Middle frontal gyrus (tissue), 1 donor: ENCODE results near the gene LRRC8D.
A peak's percentile ranks its signal among the peaks of the same experiment; 100 is the strongest.
"Not testable (repeated sequence)": the region's sequence is repeated elsewhere in the genome, so short reads cannot be mapped to it uniquely, and the experiment has no call there.

Experiments used
- DNase-seq: peaks from one replicate; pipeline ENCODE4 v3.0.0-alpha.2; 2015; ENCODE audit warnings: low spot score; ENCODE audit errors: extremely low spot score

LRRC8D gene

DNA sequence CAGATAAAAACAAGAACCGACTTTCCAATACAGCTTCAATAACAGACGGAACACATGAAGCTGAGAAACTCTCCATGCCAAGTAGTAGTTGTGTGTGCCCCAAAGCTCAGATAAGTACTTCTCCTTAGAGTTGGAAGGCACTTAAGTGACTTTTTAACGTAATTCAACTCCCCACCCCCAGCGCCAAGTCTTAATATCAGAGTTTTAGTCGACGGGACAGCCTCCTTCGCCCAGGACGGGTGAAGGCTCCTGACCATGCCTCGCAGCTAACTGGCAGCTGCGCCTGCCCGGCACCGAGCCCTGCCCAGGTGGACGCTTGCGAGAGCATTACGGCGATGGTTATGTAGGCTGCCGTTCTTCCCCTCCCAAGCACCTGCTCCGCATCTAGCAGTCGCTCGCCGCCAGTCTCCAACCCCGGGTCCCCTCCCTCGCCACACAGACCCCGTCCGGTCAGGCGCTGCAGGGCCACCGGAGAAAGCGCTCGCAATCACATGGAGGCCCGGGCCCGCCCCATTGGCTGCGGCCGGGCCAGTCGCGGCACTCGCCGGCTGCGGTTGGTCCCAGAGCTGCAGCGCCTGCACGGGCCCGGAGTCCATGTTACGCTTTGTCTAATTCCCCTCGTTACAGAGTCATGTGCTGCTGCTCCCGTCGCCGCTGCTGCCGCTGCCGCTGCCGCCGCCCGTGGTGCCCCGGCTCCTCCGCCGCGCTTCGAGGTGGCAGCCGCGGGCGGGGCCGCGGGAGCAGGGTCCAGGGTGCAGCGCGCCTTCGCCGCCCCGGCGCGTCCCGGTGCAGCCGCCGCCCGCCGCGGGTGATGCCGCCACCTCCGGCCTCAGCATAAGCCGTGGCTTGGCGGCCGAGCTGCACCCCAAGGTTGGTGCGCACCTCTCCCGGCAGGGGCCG is at the start of gene LRRC8D:
LRRC8D (plus strand) TSS at position 611 of the 900 bp plus-strand sequence. CDS start 112,037 bp downstream, outside the sequence.
- peak; percentile 88 for DNase-seq

DNA sequence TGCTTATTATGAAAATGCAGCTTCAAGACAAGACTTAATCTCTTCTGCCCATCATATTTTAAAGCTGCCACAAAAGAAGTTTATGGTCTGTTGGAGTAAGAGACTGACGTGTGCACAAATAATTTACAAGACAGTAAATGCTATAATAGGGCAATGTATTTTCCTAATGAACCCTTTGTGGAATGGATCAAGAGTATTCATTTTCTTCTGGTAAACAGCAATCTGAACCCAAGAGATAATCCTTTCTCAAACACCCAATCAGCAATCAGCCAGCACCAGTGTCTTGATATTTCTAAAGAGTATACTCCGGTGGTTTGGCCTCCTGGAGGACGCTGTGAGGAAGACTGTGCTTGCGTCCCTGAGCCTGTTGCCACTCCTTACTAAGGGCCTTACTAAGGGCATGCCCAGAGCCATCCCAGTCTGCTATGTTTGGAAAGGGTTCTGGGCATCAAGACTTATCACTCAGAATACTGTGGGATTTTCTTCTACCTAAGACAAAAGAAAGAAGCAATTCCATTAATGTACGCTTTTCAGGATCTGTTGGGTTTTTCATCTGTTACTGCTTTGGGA is 48.8 kb upstream of the LRRC8D start:
- no peak for DNase-seq

DNA sequence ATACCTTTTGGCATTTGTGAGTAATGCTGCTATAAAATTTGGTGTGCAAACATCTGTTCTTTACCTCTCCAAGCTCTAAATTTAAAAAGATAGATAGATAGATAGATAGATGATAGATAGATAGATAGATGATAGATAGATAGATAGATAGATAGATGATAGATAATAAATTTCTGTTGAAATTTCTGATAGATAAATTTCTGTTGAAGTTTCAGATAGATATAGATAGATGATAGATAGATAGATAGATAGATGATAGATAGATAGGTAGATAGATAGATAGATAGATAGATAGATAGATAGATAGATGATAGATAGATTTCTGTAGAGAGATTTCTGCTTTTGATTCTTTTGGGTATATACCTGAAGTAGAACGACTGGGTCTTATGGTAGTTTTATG is 44.7 kb upstream of the LRRC8D start:
- DNase-seq: not testable (repeated sequence)

DNA sequence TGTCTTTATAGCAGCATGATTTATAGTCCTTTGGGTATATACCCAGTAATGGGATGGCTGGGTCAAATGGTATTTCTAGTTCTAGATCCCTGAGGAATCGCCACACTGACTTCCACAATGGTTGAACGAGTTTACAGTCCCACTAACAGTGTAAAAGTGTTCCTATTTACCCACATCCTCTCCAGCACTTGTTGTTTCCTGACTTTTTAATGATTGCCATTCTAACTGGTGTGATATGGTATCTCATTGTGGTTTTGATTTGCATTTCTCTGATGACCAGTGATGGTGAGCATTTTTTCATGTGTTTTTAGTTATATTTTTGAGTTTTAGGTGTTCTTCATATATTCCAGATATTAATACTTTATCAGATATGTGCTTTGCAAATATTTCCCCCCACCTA is 43.6 kb upstream of the LRRC8D start:
- not testable (repeated sequence) for DNase-seq

DNA sequence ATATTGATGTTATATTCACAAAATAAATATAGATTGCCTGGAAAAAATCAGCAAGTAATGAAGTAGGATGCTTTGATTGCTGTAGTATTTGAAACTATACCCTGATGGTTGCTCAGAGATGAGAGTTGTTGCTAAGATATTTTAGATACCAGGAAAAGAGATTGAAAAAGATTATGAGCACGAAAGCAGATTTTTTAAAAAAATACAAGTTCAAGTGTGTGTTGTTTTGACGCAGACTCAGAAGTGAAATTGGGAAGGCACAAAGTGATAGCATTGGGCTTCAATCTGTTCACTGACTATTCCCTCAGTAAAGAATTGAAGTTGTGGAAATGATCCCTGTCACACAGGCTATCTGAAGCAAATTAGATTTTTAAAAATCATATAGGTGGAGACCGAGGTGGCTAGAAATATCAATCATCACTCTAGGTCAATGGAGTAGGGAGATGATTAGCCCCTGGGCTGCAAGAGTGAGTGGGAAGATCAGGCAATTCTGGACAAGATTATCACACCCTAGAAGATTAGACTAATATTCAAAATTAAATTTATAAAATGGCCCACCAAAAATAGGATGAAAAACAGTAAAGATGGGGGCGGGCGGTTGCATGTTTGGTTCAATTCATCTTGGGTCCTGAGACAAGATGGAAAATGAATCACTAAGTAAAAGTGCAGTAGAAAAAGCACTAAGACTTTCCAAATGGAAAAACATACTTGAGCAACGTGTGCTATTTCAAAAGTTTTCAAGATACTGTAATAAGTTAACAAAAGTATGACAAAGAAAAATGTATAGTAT is 41.5 kb upstream of the LRRC8D start:
- no peak for DNase-seq

DNA sequence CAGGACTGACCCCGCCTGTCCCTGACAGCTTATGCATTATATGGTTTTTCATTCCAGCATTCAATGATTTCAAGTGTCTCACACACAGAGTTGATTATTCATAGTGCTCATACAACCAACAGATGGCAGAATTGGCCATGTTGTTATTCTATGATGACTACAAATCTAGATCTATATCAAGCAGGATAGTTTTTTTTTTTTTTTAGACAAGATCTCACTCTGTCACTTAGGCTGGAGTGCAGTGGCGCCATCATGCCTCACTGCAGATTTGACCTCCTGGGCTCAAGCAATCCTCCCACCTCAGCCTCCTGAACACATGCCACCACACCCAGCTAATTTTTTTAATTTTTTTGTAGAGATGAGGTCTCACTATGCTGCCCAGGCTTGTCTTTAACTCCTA is 40.1 kb upstream of the LRRC8D start:
- no peak for DNase-seq

DNA sequence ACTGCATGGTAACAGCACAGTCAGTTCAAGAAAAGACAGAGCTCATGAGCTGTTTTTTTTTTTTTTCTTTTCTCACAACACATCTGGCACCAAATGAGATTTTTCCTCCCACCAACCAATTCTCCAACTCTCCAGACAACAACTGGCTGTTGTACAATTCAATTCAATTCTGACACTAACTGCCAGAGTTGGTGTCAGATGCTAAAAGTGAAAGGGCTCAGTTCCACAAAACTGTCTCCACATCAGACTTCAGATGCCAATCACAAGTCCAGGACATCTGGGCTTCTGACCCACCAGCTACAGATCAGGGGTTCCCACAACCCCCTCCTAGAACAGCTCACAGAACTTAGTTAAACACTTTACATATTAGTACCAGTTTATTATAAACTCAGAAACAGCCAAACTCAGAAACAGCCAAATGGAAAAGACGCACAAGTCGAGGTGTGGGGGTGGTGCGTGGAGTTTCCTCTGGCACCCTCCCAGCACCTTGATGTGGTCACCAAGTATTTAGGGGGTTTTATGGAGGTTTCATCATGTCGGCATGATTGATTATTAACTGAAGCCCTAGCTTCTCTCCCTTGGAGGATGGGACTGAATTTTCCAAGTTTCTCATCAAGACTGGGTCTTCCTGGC is 39.2 kb upstream of the LRRC8D start:
- DNase-seq: no peak

DNA sequence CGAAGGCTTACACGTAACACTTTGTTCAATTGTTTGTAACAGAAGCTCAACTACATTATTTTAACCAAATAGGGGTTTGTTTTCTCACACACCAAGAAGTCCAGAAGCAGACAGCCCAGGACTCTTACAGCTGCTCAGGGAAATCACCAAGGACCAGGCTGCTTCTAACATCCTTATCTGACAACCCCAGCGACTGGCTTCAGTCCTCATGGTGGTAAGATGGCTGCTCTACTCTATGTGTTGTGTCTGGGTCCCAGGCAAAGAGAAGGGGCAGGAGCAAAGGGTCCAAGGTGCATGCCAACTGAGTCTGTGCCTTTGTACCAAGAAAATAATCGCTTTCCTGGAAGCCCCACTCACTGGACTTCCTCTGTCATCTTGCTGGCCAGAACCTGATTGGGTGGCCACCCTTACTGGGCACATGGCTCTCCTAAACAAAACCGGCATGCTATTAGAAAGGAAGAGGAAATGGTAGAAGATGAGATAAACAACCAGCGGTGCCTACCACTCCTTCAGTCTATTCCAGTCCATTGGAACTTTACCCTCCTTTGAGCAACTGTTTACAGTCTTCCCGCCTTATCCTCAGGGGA is 34.1 kb upstream of the LRRC8D start:
- no peak for DNase-seq

DNA sequence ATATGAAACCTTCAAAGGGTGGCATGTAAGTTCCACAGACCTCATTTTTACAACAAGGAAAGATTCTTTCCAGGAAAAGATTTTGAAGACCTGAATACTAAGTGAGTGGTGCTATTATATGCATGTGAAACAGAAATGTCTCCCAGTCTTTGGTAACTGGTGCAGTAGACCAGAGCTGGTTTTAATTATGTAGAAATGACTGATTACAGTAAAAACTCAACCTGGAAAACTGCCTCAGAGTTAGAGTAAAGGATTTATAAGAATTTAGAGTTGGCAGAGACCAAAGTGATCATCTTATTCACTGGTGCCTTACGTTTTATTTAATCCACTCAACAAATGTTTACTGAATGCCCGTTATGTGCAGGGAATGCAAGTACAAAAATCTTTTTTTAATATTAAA is 30.2 kb upstream of the LRRC8D start:
- DNase-seq: no peak

DNA sequence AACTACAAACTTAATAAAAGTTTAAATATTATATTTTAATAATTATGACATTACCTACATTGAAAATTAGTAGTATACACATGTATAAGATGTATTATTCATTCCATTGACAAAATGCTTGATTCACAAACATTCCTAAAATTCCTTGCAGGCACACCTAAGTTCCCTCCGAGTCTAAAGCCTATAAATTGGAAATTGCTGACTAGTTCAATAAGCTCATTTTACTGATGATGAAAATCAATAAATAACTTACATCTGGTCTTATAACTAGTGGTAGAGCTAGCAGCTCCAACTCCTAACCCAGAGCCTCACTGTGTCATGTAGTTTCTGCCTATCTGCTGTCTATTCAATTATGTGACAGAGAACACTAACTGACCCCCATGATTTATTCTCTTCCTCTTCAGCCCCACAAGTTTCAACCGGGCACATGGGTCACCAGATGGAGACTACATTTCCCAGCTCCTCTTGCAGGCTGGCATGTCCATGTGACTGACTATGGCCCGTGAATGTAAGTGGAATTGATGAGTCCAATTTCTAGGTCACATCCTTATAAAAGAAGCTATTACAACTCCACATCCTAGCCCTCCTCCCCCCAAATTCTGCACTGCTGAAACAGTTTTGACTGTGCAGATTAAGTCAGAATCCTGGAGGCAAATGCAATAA is 29.6 kb upstream of the LRRC8D start:
- no peak for DNase-seq

DNA sequence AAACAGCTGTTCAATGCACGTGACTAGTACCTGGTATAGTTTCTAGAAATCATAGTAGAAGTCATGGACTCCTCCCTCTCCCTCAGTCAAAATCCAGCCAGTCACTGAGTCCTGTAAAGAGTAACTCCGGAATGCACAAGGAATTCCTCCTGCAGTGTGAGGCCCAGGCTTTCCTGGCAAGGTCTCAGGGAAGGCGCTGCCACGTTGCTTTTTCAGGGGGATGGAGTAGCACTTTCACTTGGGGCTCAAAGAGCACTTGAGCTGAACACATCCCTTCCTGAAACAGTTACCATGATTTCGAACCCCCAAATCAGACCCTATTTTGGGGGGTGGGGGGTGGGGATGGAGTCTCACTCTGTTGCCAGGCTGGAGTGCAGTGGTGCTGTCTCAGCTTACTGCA is 26.4 kb upstream of the LRRC8D start:
- no peak for DNase-seq

DNA sequence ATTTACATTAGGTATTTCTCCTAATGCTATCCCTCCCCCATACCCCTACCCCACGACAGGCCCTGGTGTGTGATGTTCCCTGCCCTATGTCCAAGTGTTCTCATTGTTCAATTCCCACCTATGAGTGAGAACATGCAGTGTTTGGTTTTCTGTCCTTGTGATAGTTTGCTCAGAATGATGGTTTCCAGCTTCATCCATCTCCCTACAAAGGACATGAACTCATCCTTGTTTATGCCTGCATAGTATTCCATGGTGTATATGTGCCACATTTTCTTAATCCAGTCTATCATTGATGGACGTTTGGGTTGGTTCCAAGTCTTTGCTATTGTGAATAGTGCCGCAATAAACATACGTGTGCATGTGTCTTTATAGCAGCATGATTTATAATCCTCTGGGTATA is 25.3 kb upstream of the LRRC8D start:
- DNase-seq: not testable (repeated sequence)

DNA sequence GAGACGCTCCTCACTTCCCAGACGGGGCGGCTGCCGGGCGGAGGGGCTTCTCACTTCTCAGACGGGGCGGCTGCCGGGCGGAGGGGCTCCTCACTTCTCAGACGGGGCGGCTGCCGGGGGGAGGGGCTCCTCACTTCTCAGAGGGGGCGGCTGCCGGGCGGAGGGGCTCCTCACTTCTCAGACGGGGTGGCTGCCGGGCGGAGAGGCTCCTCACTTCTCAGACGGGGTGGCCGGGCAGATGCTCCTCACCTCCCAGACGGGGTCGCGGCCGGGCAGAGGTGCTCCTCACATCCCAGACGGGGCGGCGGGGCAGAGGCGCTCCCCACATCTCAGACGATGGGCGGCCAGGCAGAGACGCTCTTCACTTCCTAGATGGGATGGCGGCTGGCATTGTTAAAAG is 23.0 kb upstream of the LRRC8D start:
- DNase-seq: not testable (repeated sequence)

DNA sequence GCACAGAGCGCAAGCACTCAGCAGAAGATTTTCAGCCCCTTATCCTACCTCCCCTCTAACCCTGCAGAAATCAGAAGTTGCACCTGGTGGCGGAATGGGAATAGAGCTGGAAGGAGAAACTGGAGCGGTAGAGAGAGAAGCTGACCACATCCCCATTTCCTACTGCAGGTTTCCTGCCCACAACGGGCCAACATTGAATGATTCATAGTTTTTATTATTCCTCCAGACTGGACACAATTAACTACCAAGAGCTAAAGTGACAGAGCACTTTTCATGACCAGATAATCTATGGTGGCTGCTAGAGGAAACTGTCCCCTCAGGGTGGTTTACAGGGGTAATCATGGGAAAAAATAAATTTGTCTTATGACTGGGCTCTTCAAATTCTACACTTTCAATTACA is 21.3 kb upstream of the LRRC8D start:
- DNase-seq: no peak

DNA sequence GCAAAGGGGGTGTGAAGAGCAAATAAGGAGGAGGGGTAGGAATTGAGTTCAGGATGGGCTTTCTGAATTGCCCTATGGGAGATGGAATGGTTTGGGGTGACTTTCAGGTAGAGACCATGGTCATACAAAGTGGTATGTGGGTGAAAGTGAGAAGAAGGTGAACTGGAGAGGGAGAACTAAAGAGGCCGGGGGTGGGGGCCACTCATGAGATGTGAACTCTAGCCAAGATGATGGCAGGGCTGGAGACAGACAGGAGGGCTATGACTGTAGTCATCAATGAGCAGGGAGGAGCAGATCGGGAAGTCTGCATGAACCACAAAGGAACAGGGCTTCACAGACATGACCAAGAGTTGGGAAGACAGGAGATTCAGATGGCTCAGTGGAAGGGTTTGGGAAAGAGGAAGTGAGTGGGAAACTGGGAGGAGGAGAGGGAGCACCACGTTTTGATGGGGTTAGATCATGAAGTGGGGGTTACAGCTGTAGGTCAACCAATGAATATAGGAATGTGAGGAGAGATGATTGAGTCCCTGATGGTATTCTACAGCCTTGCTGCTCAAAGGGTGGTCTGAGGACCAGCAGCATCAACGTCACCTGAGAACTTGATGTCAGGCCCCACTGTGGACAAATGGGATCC is 20.7 kb upstream of the LRRC8D start:
- no peak for DNase-seq

DNA sequence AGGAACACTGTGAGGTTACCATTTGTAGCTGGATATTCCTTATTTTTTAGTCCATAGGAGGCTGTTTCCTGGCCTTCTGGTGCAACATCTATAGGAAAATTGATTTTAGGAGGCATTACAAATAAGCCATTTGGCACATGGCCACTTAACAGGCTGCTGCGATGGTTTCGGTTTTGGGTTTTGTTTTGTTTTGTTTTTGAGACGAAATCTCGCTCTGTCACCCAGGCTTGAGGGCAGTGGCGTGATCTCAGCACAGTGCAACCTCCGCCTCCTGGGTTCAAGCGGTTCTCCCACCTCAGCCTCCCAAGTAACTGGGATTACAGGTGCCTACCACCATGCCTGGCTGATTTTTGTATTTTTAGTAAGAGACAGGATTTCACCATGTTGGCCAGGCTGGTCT is 20.1 kb upstream of the LRRC8D start:
- no peak for DNase-seq

DNA sequence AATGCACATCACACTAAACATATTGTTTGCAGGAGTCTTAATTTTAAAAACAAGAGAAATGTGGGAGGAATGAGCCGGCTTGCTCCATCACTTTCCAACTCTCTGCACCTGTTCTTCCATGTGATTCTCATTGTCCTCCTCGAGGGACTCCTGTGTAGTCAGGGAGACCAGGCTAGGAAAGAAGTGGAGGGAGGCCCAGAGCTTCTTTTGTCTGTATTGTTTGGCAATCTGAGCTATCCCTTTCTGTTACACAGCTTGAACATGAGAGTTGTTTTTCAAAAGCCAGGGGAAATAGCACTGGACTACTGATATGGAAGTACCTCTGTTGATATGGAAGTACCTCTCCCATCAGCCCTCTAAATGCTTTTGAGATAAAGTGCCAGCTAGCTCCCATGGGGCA is 18.8 kb upstream of the LRRC8D start:
- no peak for DNase-seq

DNA sequence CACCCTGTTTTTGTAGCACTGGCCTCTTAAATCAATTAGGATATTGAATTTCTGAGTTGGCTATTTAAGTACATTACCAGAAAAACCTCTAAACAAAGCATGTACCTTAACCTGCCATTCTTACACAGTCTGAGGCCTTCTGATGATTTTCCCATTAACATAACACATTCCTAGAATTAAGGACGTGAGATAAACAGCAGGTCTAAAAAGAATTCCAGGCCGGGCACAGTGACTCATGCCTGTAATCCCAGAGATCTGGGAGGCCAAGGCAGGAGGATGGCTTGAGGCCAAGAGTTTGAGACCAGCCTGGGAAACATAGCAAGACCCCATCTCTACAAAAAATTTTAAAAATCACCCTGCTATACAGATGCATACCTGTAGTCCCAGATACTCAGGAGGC is 18.0 kb upstream of the LRRC8D start:
- no peak for DNase-seq

DNA sequence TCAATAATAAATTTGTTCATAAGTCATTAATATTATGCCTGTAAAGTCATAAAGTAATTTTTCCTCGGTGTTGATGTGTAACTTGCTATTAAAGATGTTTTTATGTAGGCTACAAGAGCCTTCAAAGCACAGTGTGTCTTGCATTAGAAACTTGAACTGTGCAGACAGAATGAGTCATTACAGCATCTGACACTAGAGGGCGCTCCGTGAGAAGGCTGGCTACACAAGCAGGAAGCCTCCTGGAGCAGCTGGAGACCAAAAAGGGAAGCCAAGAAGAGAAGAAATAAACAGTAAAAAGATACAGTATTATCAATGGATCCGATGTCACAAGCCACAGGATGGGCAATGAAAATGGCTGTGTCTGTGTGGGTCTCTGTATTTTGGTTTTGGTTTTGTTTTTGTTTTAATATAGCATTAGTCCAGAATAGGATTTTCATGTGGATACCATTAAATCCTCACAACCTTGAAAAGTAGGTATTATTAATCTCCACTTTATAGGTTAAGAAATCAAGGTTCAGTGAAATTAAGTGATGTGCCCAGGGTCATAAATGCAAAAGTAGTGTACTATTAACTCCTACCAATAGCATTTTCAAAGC is 16.1 kb upstream of the LRRC8D start:
- peak; percentile 81 for DNase-seq

DNA sequence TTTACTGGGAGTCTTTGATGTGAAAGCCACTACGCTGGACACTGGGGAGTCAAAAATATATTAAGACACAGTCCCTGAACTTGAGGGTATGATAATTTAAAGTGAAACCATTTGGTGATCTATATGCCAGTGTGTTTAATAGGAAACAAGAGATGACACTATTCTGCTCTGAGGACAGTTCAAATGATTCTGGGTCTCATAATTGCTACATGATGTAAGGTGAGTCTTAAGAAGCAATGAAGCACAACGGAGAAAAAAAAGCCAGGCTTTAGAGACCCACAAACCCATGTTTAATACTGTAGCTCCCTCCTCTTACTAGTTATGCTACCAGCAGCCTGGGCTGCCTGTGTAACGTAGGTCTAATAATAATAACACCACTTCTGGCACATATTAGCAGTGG is 14.2 kb upstream of the LRRC8D start:
- no peak for DNase-seq
